Measurements from ENCODE around the gene MT2A. TPM values are rescaled to one million over a fixed set of nuclear protein-coding genes. Genes with fewer than 3 reads are reported as not detected.
"Not testable (repeated sequence)": the region's sequence is repeated elsewhere in the genome, so short reads cannot be mapped to it uniquely, and the experiment has no call there.

Gene MT2A
- total and polyA plus RNA-seq, 3 donors from 2014 or later = 20.1 to 77.1 (median 30.7) TPM

- H3K9me3 ChIP-seq = no peaks in the 10 kb centered on the region
- H3K36me3 ChIP-seq (ENCODE audit: low read depth, missing control alignments) = no peaks in the 10 kb centered on the region
- intact Hi-C loops (cut with DNase I; ENCODE audit: low total_unique reads) = no loop called here
- H3K4me1 ChIP-seq = peaks cover 6% of the 10 kb centered on the region
- 46 to 50% methylated on average over 21 to 22 of the region's 23 CpGs for WGBS, 2 donors
- TF ChIP-seq CTCF (IDR thresholded peaks at IDR 0.05) (no peak), POLR2A (IDR thresholded peaks at IDR 0.05) (no peak)
- H3K27ac ChIP-seq = no peak overlapping the region
- no peak for DNase-seq
- peak overlapping the region; percentile 7 to 51 for H3K4me3 ChIP-seq
- no peaks in the 10 kb centered on the region for H3K27me3 ChIP-seq
These were observed 8.3 kb downstream of the MT2A start for GRCh38 chr16:56616608-56617211.

- DNase-seq = peak; percentile 66
- Histone ChIP-seq H3K4me1 (peaks cover 6% of the 10 kb centered on the region), H3K36me3 (ENCODE audit: low read depth, missing control alignments) (no peaks in the 10 kb centered on the region), H3K27ac (no peak overlapping the region), H3K27me3 (no peaks in the 10 kb centered on the region), H3K4me3 (peak overlapping the region; percentile 7 to 51), H3K9me3 (no peaks in the 10 kb centered on the region)
- 3 to 8% methylated on average over 19 to 41 of the region's 41 CpGs for WGBS, 2 donors
- intact Hi-C loops (cut with DNase I; ENCODE audit: low total_unique reads) = no loop called here
- TF ChIP-seq POLR2A (IDR thresholded peaks at IDR 0.05) = no peak
- TF ChIP-seq CTCF (IDR thresholded peaks at IDR 0.05) = no peak
These were observed 9.1 kb downstream of the MT2A start for GRCh38 chr16:56617212-56618085.

- intact Hi-C loops (cut with DNase I; ENCODE audit: low total_unique reads) = no loop called here
These were observed 9.8 kb downstream of the MT2A start for GRCh38 chr16:56618138-56618537.

DNA sequence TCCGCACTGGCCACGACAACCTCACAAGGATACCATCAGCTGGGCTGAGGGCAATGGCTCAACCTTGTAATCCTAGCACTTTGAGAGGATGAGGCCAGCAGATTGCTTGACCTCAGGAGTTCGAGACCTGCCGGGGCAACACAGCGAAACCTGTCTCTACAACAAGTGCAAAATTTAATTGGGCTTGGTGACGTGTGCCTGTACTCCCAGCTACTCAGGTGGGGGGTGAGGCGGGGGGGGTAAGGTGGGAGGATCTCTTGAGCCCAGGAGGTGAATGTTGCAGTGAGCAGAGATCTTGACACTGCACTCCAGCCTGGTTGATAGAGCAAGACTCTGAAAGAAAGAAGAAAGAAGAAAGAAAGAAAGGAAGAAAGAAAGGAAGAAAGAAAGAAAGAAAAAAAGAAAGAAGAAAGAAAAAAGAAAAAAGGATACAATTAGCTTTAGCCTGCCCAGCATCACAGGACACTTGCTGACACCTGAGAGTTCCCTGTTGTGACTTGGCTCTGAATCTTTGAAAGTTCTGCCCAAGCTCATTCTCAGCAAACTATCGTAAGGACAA is 12.0 kb downstream of the MT2A start:
- 87 to 93% methylated on average over 7 to 8 of the region's 8 CpGs for WGBS, 2 donors
- no peak overlapping the region for H3K27ac ChIP-seq
- no peak for TF ChIP-seq CTCF (IDR thresholded peaks at IDR 0.05)
- TF ChIP-seq POLR2A (IDR thresholded peaks at IDR 0.05) = no peak
- H3K9me3 ChIP-seq = no peaks in the 10 kb centered on the region
- peaks cover 6% of the 10 kb centered on the region for H3K4me1 ChIP-seq
- H3K4me3 ChIP-seq = no peak overlapping the region
- no peaks in the 10 kb centered on the region for H3K36me3 ChIP-seq (ENCODE audit: low read depth, missing control alignments)
- intact Hi-C loops (cut with DNase I; ENCODE audit: low total_unique reads) = no loop called here
- no peaks in the 10 kb centered on the region for H3K27me3 ChIP-seq
- no peak for DNase-seq

More at GRCh38 chr16:56618138-56618537, 9.8 kb downstream of the MT2A start:
- no peak for TF ChIP-seq POLR2A (IDR thresholded peaks at IDR 0.05)
- no peak for TF ChIP-seq CTCF (IDR thresholded peaks at IDR 0.05)
- DNase-seq = no peak
- Histone ChIP-seq H3K27me3 (no peaks in the 10 kb centered on the region), H3K36me3 (ENCODE audit: low read depth, missing control alignments) (no peaks in the 10 kb centered on the region), H3K9me3 (no peaks in the 10 kb centered on the region), H3K4me1 (peaks cover 6% of the 10 kb centered on the region), H3K4me3 (no peak overlapping the region), H3K27ac (no peak overlapping the region)
- WGBS, 2 donors = 76 to 86% methylated on average over 5 to 6 of the region's 6 CpGs

DNA sequence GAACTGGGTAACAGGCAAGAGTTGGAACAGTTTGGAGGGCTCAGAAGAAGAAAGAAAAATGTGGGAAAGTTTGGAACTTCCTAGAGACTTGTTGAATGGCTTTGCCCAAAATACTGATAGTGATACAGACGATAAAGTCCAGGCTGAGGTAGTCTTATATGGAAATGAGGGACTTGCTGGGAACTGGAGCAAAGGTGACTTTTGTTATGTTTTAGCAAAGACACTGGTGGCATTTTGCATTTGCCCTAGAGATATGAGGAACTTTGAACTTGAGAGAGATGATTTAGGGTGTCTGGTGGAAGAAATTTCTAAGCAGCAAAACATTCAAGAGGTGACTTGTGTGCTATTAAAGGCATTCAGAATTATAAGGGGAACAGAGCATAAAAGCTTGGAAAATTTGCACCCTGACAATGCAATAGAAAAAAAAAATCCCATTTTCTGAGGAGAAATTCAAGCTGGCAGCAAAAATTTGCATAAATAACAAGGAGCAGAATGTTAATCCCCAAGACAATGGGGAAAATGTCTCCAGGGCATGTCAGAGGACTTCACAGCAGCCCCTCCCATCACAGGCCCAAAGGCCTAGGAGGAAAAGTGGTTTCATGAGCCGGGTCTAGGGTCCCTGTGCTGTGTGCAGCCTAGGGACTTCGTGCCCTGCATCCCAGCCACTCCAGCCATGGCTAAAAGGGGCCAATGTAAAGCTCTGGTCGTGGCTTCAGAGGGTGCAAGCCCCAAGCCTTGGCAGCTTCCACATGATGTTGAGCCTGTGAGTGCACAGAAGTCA is 13.5 kb downstream of the MT2A start:
- intact Hi-C loops (cut with DNase I; ENCODE audit: low total_unique reads); H3K36me3 ChIP-seq (ENCODE audit: low read depth, missing control alignments); DNase-seq; H3K27me3 ChIP-seq; H3K4me1 ChIP-seq; H3K9me3 ChIP-seq; H3K4me3 ChIP-seq; H3K27ac ChIP-seq: not testable (repeated sequence)
- WGBS, 2 donors = 75 to 80% methylated on average over 4 of the region's 4 CpGs

- DNase-seq; H3K4me3 ChIP-seq; H3K36me3 ChIP-seq (ENCODE audit: low read depth, missing control alignments); H3K4me1 ChIP-seq; H3K27me3 ChIP-seq; H3K9me3 ChIP-seq; H3K27ac ChIP-seq; intact Hi-C loops (cut with DNase I; ENCODE audit: low total_unique reads): not testable (repeated sequence)
- 93 to 95% methylated on average over 5 of the region's 5 CpGs for WGBS, 2 donors
These were observed 14.8 kb downstream of the MT2A start for GRCh38 chr16:56623184-56623583.
